A673 (cell line): ENCODE results near the gene MAGI1.

ENCODE experiments used
- EZH2 ChIP-seq: fragments of 200-600 bp; sonication (generic); IDR thresholded peaks from 2 replicates; pipeline ENCODE4 v1.6.1; 2017; ENCODE audit warnings: borderline replicate concordance, low read depth, mild to moderate bottlenecking, mixed read lengths, antibody characterized with exemption, low read length; ENCODE audit not compliant: poor library complexity, severe bottlenecking
- TF ChIP-seq, protein P1 (sequence below): fragments of 300-800, 200-600 bp; sonication (generic); conservative IDR thresholded peaks from 2 replicates; pipeline ENCODE4 v1.5.1; 2017; ENCODE audit warnings: low read depth, mild to moderate bottlenecking, antibody characterized with exemption, low read length, moderate library complexity, mixed read lengths

DNA sequence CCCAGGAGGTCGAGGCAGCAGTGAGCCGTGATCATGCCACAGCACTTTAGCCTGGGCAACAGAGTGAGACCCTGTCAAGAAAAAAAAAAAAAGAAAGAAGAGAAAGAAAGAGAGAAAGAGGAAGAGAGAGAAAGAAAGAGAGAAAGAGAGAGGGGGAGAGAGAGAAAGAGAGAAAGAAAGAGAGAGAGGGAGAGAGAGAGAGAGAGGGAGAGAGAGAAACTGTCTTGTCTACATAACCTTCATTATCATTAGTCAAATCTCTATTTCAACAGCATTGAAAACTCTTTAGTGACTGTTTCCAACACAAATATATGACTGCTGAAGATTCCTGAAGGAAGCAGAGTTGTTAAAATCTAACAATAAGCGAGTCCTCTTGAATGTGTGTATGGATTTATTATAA lies 304.3 kb downstream of the MAGI1 start:
- TF ChIP-seq, protein P1, sequence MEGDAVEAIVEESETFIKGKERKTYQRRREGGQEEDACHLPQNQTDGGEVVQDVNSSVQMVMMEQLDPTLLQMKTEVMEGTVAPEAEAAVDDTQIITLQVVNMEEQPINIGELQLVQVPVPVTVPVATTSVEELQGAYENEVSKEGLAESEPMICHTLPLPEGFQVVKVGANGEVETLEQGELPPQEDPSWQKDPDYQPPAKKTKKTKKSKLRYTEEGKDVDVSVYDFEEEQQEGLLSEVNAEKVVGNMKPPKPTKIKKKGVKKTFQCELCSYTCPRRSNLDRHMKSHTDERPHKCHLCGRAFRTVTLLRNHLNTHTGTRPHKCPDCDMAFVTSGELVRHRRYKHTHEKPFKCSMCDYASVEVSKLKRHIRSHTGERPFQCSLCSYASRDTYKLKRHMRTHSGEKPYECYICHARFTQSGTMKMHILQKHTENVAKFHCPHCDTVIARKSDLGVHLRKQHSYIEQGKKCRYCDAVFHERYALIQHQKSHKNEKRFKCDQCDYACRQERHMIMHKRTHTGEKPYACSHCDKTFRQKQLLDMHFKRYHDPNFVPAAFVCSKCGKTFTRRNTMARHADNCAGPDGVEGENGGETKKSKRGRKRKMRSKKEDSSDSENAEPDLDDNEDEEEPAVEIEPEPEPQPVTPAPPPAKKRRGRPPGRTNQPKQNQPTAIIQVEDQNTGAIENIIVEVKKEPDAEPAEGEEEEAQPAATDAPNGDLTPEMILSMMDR = no peak
- TF ChIP-seq EZH2 = no peak
